RWPE1 (cell line): ENCODE data around the gene ANO3.

Experiments used
- CTCF ChIA-PET: fragments of 350-600 bp; sonication (Branson Sonifier 250); formaldehyde crosslinking; extraction: SDS; loops from one replicate; lab custom pipeline; 2021; lab: Yijun Ruan, JAX
- POLR2A ChIA-PET: fragments of 400-600 bp; formaldehyde crosslinking; extraction: SDS; loops from one replicate; lab custom pipeline; 2020; ENCODE audit warnings: antibody characterized with exemption; ENCODE audit not compliant: low non-redundant PET; lab: Yijun Ruan, JAX
- DNase-seq: peaks from one replicate; pipeline ENCODE4 v3.0.0; 2012; ENCODE audit warnings: low spot score
- H3K27ac ChIP-seq: fragments of 450-650 bp; 2 replicates; pipeline ENCODE4 v1.5.1; 2017
- CTCF ChIP-seq: fragments of 450-650 bp; conservative IDR thresholded peaks from 2 replicates; pipeline ENCODE4 v1.5.1; 2017; ENCODE audit warnings: low read depth, mild to moderate bottlenecking

ANO3 gene

GRCh38 chr11:26510756-26511155, 178.8 kb downstream of the ANO3 start:
- ChIA-PET CTCF (interaction anchor here (0.6 kb wide), 1 partner anchor 951 kb away, joined by 6 read pairs; no protein-coding TSS in a partner anchor), POLR2A (no interaction called here)

GRCh38 chr11:26512196-26512595, 180.3 kb downstream of the ANO3 start:
- no peak for DNase-seq
- no peak for TF ChIP-seq CTCF
- POLR2A ChIA-PET = no interaction called here
- CTCF ChIA-PET = no interaction called here
- no peak overlapping the region for H3K27ac ChIP-seq

More at GRCh38 chr11:26510756-26511155, 178.8 kb downstream of the ANO3 start:
- TF ChIP-seq CTCF = no peak
- no peak for DNase-seq
- no peak overlapping the region for H3K27ac ChIP-seq

- H3K27ac ChIP-seq = no peak overlapping the region
- no peak for DNase-seq
- no peak for TF ChIP-seq CTCF
- ChIA-PET POLR2A (no interaction called here), CTCF (interaction anchor here (0.7 kb wide), 2 partner anchors 32 to 233 kb away, joined by 4 to 5 read pairs; no protein-coding TSS in a partner anchor)
Observed at GRCh38 chr11:26519469-26519868, 187.5 kb downstream of the ANO3 start.

- H3K27ac ChIP-seq = no peak overlapping the region
- no peak for DNase-seq
- POLR2A ChIA-PET = no interaction called here
- CTCF ChIA-PET = interaction anchor here (0.6 to 1.0 kb wide), 3 partner anchors 126 to 1409 kb away, joined by 3 read pairs; no protein-coding TSS in a partner anchor
- peak; percentile 28 for TF ChIP-seq CTCF
Observed at GRCh38 chr11:26522912-26523610, 191.1 kb downstream of the ANO3 start.

- POLR2A ChIA-PET = no interaction called here
- no peak overlapping the region for H3K27ac ChIP-seq
- no peak for TF ChIP-seq CTCF
- no peak for DNase-seq
- CTCF ChIA-PET = interaction anchor here (1.0 kb wide), 1 partner anchor 23 kb away, joined by 3 read pairs; no protein-coding TSS in a partner anchor
Observed at GRCh38 chr11:26527685-26528084, 195.8 kb downstream of the ANO3 start.

GRCh38 chr11:26537341-26537740, 205.4 kb downstream of the ANO3 start:
- no peak for DNase-seq
- H3K27ac ChIP-seq = no peak overlapping the region
- no peak for TF ChIP-seq CTCF
- ChIA-PET POLR2A (no interaction called here), CTCF (interaction anchor here (0.6 kb wide), 1 partner anchor 306 kb away, joined by 3 read pairs; no protein-coding TSS in a partner anchor)
